Cerebellar nuclear complex (tissue), 1 donor: ENCODE measurements around the gene R3HDM2.

Experiments
- DNase-seq, 2 experiments: peaks; one replicate each; lab custom pipeline; 2025; lab: John Stamatoyannopoulos, UW

Gene R3HDM2

DNA sequence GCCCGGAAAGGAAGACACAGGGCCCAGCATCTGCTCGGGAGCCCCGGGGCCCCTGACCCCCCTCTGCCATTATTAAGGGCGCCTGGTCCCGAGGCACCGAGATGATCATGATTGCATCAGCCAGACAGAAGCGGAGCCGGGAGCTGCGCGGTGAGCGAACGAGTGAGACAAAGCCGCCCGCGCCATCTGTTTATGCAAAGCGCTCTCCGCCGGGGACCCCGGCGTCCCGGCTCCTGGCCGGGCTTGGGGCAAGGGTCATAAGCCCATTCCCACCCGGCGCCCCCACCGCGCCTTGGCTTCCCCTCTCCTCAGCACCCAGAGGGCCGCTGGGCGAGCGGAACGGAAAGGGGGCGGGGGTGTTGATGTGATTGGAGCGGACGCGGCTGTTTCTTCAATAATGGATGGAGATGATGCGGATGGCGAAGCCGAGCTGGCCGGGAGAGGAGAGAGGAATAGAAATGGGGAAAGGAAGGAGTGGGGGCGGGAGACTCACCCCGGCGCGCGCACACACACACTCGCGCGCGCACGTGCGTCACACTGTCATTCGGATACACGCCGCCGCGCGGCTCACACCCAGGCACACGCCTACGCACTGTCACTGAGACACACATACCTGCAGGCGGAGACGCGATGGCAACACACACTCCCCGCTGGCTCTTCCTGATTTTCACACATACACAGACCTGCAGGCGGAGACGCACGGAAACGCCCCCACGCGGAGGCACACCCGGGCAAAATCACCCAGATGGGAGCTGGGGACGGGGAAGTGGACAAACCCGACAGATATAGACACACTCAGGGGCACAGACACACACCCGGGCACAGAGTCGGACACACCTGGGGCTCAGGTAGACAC is 190.5 kb downstream of the R3HDM2 start:
- DNase-seq: peak in 1 of 2 experiments; percentile 58

DNA sequence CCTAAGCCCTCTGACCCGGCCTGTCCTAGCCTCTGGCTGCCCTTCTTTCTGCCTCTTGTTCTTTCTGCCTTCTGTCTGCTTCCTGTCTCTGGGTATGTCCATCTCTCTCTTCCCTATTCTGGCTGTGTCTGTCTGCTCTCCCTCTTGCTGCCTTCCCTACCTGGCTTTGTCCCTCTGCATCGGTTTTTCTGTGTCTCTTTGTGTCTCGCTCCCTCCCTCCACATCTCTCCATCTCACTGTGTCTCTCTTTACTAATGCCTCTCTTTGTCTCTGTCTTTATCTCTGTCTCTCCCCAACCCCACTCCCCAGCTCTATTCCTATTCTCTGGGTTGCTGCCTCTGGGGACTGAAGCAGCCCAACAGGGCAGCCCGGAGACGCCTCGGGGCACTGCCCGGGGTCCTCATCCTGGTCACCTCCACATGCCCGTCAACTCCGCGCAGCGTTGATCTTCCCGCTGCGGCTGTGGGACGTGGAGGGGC is 191.2 kb downstream of the R3HDM2 start:
- peak in 1 of 2 experiments; percentile 23 for DNase-seq

DNA sequence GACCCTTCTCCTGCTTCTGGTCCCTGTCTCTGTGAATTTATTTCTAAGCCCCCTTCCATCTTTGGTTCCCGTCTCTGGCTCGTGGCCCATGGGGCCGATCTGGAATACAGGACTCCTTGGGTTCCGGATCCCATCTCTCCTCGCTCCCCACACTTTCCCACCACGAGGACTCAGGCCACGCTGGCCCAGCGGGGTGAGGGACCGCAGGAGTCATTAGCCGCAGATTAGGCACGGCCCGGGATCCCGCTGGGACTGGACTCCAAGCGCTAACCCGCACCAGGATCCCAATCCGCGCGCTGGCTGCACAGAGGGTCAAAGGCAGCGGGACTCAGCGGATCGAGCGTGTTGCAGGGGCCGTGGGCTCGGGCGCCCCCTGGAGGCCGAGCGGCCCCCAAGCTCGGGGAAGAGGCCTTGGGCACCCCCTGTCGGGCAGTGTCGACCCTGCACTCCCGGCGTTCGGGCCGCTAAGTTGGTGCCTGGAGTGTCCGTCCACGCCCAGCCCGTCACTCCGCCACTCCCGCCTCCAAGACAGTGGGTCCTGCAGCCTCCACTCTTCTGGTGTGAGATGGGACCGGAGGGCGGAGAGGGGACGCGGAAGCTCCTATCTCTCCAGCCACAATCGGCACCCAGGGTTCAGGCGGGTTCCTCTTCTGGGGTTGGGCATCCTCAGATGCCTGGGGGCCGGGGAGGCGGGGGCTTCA is 191.8 kb downstream of the R3HDM2 start:
- DNase-seq: peak in 1 of 2 experiments; percentile 73

DNA sequence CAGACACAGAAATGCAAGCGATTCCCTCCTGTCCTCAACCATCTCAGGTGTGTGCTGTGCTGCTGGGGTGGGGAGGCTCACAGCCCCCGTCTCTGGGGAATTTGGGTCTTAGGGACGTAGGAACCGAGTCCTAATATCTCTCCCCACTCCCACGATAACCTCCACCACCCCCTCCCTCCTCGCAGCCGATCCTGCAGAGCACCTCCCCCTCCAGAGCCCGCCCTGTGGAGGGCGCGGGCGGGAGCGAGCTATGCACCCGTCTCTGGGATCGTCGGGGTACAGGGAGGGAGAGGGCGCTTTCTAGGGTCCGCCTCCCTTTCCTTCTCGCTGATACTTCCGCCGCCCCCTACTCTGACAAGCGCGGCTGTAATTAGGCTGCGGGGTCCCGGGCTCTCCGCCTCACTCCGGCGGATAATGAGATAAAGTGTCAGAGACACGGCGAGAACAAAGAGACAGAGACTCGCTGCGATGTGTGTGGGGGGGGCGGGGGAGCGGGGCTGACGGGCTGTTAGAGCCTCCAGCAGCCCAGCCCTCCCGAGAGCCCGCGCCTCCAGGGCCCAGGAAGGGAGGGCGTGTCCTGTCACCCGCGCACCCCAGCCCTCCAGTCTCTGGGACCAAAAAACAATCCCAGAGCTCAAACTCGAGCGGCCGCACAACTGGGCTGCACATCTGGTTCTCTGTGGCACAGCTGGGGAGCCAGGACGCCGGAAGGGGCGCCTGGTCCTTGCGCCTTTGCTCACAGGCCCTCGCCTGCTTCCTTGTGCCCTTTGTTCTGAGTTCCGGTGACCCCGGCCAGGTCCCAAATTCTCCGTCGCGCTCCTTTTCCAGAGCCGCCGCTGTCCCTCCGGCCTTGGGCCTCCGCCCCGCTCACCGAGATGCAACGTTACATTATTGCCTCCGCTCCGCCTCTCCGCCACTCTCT is 192.7 kb downstream of the R3HDM2 start:
- no peak for DNase-seq

DNA sequence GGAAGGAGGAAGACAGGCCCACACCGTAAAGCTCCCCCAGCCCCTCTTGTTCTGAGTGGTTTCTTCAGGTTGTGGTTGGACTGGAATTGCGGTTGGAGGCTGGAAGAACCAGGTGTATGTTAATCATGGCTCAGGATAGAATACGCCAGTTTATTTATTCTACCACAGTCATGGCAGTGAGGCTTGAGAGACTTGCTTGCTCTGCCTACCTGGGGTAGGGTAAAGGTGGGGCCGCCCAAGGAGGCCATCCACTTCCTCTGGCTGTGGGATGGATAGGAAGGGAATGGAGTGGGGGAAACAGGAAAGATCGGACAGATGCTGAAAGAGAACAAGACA is 193.3 kb downstream of the R3HDM2 start:
- no peak for DNase-seq

DNA sequence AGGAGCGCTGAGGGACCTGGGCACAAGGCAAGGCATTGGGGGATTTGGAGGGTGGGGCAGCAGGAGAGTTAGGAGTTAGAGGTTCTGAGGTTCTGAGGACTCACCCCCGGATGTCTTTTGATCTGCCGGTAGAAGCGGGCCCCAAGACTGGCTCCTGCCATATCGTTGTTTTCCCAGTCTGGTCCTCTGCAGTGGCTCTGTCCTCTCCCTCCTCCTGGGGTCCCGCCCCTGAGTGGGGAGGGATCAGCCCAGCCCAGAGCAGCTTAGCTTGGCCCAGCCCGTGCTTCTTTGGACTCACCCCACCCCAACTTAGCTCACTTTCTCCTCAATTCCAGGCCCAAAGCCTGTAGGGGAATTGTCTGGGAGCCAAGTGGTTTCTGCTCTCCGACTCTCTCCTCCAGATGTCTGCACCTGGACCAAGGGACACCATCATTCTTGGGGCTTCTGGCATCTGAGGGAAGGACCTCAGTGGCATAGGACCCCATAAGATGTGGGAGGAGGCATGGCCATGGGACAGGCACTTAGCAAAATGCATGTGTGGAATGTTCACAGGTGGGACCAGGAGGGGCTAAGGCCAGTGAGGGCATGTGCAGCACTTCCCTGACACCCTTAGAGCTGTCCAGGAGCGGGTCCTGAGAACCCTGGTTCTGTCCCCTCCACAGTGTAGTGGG is 193.8 kb downstream of the R3HDM2 start:
- no peak for DNase-seq

DNA sequence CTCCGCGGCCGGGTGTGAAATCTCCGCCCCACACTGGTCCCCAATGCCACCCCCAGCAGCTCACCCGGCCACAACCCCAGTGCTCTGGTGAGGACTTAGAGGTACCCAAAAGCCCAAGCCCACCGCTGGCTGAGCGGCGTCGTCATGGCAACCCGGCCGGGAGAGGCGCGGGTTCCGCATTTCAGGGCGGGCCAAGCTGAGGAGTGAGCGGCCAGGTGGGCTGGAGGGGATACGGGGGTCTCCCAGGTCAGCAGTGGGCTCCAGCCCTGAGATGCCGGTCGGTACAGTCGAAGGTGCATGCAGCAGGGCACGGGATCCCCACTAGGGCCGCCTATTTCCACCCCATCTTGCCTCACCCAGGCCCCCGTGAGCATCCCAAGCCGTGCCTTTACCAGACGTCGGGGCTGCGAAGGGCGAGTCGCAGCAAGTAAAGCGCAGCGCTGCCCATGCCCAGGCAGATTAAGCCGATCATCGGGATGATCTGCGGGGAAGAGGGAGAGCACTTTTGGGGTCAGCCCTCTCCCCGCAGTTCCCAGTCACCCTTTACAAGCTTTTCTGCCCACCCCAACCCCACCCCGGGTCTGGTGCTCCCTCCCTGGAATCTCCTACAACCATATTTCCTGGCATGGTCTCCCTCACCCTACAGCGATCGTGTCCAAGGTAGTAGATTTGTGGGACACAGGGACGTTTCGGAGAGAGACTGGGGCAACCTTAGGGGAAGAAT is 194.5 kb downstream of the R3HDM2 start:
- DNase-seq: no peak

DNA sequence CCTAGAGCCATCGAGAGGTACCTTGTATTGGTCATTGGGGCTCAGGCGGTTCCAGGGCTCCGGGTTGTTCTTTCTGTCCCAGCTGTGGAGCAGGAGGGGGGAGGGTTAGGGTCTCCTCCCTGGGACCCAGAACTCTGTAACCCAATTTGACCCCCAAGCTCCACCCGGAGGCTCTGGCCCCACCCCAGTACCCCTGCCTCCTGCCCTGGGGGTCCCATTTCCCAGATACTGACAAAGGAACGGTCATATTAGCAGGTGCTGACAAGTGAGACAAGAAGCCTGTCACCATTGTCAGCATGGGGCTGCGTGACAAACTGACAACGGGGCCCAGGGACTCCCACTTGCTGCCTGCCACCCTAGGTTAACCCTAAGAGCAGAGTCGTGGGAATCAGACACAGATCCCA is 195.1 kb downstream of the R3HDM2 start:
- no peak for DNase-seq

DNA sequence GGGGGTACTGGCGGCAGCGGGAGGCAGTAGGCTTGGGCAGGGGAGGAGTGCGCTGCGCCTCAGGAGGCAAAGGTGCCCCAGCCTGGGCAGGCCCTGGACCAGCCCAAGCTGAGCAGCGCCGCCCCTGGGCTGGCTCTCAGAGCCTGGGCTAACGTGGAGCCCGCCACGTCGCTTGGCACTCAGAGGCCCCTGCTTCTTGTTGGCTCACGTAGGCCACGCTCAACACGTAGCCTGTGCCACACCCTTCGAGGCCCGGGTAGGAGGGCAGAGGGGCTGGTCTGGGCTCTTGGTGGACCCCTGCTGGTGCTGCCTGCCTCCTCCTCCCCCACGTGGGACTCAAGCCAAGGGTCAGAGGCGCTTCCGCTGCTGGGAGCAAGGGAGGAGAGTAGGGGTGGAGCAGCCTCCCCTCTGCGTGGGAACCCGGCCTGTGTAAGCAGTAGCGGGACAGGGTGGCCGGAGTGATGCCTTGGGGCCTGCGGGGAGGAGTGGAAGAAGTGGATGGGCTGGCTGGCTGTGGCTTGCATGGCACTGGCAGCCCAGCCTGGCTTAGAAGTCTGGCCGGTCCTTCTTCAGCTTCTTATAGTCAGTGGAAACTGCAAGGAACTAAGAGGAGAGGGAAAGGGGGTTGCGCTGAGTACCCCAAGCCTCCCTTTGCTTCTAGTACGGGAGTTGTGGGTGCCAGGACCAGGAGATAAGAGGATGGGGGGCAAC is 195.7 kb downstream of the R3HDM2 start:
- DNase-seq: no peak

DNA sequence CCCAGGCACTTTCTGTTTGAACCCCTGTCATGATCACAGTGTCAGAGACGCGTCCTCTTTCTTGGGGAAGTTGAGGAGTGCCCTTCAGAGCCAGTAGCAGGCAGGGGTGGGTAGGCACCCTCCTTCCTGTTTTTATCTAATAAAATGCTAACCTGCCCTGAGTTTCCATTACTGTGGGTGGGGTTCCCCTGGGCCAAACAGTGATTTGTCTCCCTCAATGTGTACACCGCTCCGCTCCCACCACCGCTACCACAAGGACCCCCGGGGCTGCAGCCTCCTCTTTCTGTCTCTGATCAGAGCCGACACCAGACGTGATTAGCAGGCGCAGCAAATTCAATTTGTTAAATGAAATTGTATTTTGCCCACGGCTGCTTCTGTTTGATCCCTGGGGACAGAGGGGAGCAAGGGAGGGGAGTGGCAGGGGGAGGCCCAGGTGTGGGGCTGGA is 196.2 kb downstream of the R3HDM2 start:
- no peak for DNase-seq

DNA sequence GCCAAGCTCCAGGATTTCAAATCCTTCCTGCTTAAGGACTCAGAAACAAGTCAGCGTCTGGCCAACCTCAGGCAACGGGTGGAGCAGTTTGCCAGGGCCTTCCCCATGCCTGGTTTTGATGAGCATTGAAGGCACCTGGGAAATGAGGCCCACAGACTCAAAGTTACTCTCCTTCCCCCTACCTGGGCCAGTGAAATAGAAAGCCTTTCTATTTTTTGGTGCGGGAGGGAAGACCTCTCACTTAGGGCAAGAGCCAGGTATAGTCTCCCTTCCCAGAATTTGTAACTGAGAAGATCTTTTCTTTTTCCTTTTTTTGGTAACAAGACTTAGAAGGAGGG is 196.6 kb downstream of the R3HDM2 start:
- DNase-seq: no peak

DNA sequence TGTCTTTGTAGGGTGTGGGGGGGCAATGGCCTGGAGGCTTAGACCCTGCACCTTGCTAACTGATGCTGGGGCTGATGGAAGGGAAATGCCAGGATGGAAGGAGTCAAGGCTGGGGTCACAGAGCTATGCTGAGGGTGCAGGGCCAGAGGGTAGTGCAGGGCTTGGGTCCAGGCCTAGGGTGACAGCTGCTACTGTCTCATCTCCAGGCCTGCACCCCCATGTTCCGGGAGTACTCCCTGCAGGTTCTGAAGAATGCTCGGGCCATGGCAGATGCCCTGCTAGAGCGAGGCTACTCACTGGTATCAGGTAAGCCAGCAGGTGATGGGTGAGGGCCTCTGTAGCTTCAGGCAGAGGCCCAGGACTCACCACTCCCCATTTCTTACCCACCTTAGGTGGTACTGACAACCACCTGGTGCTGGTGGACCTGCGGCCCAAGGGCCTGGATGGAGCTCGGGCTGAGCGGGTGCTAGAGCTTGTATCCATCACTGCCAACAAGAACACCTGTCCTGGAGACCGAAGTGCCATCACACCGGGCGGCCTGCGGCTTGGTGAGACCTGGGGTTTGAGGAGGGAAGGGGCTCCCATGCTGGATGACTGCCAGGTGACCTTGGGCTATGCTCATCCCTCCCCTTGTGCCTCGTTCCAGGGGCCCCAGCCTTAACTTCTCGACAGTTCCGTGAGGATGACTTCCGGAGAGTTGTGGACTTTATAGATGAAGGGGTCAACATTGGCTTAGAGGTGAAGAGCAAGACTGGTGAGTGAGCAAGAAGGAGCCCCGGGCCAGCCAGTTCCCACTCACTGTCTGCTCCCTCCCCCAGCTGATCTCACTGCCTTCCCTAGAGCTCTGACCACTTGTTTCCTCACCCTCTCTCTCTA is 197.2 kb downstream of the R3HDM2 start:
- no peak for DNase-seq

DNA sequence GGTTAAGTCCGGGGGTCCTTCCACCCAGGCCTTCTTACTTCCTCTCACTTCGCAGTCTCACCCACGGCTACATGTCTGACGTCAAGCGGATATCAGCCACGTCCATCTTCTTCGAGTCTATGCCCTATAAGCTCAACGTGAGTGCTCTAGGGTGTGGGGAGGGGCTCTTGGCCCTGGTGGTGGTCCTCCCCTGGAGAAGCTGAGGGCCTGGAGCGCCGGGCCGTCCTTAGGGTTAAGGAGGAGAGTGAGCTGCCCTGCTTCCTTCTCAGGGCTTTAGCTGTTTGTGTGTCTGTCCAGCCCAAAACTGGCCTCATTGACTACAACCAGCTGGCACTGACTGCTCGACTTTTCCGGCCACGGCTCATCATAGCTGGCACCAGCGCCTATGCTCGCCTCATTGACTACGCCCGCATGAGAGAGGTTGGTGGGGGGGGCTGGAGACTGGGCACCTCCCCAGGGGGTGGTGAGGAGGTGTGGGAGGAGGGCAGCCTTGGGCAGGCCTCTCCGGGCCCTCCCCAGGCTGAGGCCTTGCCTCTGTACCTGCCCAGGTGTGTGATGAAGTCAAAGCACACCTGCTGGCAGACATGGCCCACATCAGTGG is 198.6 kb downstream of the R3HDM2 start:
- DNase-seq: no peak

DNA sequence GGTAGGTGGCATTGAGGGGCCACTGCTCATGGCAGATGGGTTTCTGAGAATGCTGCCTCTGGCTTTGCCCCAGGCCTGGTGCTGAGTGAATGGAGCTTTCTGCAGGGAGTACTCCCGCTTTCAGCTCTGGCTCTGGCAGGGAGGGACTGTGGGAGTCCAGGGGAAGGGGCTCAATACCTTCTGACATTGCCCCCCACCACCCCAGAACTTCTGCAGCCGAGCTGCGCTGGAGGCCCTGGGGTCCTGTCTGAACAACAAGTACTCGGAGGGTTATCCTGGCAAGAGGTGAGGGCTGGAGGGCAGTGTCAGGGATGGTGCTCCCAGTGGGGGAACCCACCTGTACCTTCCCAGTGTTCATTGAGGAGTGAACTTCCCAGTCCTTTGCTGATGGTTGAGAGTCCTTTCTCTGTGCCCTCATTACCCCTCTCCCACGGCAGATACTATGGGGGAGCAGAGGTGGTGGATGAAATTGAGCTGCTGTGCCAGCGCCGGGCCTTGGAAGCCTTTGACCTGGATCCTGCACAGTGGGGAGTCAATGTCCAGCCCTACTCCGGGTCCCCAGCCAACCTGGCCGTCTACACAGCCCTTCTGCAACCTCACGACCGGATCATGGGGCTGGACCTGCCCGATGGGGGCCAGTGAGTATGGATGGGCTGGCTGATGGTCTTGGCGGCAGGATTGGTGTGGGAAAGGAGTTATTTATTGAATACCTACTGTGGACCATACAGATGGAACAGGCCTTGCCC is 199.4 kb downstream of the R3HDM2 start:
- DNase-seq: no peak

DNA sequence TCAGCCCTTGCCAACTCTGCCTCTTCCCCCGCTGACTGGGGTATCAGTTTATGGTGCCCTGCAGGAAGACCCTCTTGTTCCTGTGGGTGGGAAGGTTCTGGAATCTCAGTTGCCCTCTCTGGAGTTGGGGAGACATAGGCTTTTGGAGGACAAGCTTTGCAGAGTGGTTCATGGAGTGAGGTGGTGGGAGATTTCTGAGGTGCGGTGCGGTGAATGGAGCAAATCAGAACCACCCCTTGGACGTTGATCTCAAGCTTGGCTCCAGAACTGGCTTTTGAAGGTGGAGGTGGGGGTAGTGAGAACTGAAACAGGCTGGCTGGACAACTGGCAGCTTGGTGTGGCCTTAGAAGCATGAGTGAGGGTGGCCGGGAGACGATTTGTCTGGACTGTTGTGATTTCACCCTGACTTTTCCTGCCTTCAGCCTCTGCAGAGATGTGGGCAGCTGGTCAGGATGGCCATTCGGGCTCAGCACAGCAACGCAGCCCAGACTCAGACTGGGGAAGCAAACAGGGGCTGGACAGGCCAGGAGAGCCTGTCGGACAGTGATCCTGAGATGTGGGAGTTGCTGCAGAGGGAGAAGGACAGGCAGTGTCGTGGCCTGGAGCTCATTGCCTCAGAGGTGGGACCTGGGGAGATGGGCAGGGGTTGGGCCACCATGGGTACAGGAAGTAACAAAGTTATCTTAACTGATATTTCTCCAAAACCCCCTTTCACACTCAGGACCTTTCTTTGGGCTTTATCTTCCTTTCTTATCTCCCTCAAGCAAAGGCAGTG is 200.3 kb downstream of the R3HDM2 start:
- no peak for DNase-seq

DNA sequence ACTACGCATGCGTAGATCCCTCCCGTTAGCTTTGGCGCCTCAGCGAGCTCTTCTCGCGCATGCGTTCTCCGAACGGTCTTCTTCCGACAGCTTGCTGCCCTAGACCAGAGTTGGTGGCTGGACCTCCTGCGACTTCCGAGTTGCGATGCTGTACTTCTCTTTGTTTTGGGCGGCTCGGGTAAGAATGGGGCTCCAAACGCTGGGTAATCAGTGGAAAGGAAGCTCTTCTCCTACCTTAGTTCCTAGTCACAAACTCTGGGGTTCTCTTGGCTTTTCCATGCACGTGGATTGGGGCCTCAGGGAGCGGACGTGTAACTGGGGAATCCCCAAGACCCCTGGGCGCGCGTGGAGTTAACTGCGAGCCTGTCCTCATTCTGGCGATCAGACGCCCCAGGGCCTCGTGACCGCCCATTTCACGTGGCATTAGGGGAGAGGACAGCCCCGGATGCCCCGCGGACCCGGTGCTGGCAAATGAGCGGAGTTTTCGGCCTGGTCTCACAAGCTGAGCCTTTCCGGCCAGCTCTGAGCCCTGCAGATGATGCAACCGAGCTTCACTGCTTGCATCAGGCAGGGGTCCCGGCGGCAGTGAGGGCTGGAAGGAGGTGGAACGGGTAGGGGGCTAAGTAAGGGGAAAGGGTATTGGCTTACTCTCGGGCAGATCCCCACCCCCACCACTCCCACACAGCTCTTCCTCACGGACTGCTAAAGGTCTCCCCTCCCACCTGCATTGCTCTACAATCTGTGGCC is 201.0 kb downstream of the R3HDM2 start, which contains the start of gene SHMT2:
TSS of gene SHMT2 (plus strand) at position 78 of the 747 bp plus-strand sequence. CDS start at position 146, 68 bp downstream.
- DNase-seq: peak in 1 of 2 experiments; percentile 88
